ENCODE measurements around the gene TRIM39. TPM values are rescaled to one million over a fixed set of nuclear protein-coding genes. Genes with fewer than 3 reads are reported as not detected.
"Not testable (repeated sequence)": the region's sequence is repeated elsewhere in the genome, so short reads cannot be mapped to it uniquely, and the experiment has no call there.

TRIM39 gene
- total RNA-seq, 1 donor from 2014 or later: 14.1 TPM

DNA sequence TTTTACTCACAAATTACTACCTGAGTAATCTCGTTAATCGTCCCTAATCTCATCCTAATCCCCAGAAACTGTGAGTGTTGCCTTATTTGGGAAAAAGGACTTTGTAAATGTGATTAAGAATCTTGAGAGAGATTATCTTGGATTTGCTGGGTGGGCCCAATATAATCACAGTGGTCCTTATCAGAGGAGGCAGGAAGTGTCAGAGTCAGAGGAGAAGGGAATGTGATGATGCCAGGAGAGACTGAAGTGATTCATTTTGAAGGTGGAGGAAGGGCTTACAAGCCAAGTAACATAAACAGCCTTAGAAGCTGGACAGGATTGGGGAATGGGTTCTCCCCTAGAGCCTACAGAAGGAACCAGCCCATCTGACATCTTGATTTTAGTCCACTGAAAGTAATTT lies 34.9 kb downstream of the TRIM39 start:
- no peak for DNase-seq (ENCODE audit: low read depth)

DNA sequence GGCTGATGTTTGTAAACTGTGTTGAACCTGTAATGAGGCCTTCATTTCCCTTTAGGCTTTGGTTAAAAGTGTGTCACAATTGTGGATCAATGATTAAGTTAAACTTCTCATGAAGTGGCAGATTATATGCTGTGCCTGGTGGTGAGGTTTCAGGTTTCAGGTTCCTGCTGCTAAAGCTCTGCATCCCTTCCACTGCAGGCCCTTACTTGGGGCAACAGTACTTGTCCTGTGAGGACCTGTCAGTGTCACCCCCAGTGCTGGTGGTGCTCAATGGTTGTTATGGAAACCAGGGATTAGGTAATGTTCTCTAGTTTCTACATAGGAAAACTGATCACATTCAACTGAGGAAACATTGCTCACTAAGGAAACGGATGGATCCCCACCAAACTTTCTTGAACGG lies 36.7 kb downstream of the TRIM39 start:
- no peak for DNase-seq (ENCODE audit: low read depth)

DNA sequence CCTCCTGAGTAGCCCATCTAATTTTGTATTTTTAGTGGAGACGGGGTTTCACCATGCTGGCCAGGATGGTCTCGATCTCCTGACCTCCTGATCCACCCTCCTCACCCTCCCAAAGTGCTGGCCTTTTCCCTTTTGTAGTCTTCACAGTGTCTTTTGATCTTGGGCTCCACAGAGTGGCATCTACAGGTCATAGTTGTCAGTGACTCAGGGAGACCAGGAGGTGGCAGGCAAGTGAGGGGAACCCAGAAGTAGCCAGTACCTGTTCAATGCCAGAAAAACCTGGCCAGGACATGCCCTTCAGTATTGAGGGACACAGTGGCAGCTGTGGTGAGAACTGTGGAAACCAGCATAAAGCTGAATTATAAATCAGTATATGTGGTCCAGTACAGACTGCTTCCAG lies 37.9 kb downstream of the TRIM39 start:
- no peak for DNase-seq (ENCODE audit: low read depth)

DNA sequence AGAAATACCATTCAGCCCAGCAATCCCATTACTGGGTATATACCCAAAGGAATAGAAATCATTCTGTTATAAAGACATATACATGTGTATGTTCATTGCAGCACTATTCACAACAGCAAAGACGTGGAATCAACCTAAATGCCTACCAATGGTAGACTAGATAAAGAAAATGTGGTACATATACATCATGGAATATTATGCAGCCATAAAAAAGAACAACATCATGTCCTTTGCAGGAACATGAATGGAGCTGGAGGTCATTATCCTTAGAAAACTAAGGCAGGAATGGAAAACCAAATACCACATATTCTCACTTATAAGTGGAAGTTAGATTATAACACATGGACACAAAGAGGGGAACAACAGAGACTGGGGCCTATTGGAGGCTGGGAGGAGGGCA lies 42.6 kb downstream of the TRIM39 start:
- DNase-seq (ENCODE audit: low read depth): not testable (repeated sequence)

DNA sequence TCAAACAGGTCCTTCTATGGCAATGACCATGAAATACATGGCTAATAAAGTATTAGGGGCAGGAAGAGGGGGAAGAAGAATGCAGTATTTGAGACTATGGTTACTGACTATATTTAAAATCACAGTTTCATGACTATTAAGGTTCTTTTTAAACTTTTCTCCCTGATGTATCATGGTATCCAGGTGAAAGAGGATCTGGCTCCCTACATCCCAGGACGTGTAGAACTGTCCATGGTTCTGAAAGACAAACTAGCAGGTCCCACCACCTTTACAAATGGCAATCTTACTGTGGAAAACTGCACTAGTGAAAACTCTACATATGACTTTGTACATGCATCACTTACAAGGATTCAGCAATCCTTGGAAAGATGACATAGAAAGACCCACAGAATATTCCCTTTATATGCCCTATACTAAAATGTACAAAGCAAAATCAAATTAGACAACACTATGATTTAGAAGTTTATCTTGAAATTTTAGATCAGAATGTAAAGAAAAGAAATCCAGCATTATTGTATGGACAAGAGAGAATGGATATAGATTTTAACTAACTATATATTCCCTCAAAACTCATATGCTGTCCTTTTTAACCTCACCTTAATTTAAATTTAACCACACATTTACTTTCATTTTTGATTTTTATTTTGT lies 51.7 kb downstream of the TRIM39 start:
- DNase-seq (ENCODE audit: low read depth): peak; percentile 52

DNA sequence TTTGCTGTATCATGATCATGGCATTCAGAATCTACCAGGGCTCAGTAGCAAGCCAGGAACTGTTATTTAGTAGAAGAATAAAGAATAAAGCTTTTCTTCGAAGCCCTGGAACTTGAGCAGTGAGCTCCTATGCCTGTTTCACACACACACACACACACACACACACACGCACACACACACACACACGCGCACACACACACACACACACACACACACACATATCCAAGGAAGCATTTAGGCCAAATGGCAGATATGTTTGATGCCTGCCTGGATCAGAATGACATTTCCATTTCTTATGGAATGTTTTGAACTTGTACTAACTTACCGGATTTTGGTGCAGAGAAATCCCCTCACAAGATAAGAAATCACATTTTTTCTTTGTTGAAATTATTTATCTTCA lies 53.7 kb downstream of the TRIM39 start:
- DNase-seq (ENCODE audit: low read depth): no peak

DNA sequence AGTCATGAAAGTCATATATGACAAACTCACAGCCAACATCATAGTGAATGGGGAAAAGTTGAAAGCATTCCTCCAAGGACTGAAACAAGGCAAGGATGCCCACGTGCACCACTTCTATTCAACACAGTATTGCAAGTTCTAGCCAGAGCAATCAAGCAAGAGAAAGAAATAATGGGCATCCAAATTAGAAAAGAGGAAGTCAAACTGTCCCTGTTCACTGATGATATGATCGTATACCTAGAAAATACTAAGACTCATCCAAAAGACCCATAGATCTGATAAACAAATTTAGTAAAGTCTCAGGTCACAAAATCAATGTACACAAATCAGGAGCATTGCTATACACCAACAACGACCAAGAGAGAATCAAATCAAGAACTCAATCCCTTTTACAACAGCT lies 59.4 kb downstream of the TRIM39 start:
- no peak for DNase-seq (ENCODE audit: low read depth)

DNA sequence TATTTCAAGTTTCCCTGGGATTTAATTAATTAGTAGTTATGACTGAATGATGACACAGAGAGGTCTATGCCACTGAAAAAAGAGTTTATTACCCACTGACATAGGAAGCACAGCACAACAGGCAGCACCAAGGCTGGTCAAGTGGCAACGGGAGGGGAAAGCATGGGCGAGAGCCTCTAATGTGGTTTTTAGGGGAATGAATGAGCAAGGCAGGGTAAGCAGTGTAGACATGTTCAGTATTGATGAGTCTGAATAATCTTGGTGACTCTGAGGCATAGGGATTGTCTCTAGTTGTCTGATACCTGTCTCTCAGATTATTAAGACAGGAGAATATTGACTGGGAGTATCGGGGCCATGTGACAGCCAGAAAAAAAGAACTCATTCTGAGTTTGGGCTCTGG lies 64.5 kb downstream of the TRIM39 start:
- DNase-seq (ENCODE audit: low read depth): no peak

Other genes starting within 250 kb of the TRIM39 start
- gene TRIM31, start 213.8 kb upstream of the TRIM39 start, total RNA-seq: not detected in 2 replicates
- gene TRIM40, start 190.8 kb upstream of the TRIM39 start, total RNA-seq: not detected in 2 replicates
- gene TRIM10, start 165.7 kb upstream of the TRIM39 start, total RNA-seq: under 0.01 TPM in 1 of 2 replicates, not detected in the other
- gene TRIM15, start 163.4 kb upstream of the TRIM39 start, total RNA-seq: 0.17 TPM in 1 of 2 replicates, not detected in the other
- 23.4 and 45.6 TPM in 2 replicates for gene TRIM26, start 113.5 kb upstream of the TRIM39 start, total RNA-seq
- 15.8 and 34.7 TPM in 2 replicates for gene RPP21, start 18.2 kb downstream of the TRIM39 start, total RNA-seq
- gene HLA-E, start 162.6 kb downstream of the TRIM39 start, total RNA-seq: 170 and 213 TPM in 2 replicates
- gene GNL1, start 229.6 kb downstream of the TRIM39 start, total RNA-seq: 32.2 and 49.8 TPM in 2 replicates
- 2.3 and 3.9 TPM in 2 replicates for gene PRR3, start 230.4 kb downstream of the TRIM39 start, total RNA-seq
- gene ABCF1, start 244.5 kb downstream of the TRIM39 start, total RNA-seq: 40.1 and 77.8 TPM in 2 replicates